GM19438 (cell line): ENCODE data around the gene FTO.

Source experiments
- ATAC-seq: cut with Tn5 transposase; IDR thresholded peaks from one replicate; pipeline ENCODE4 v1.9.1; 2021; ENCODE audit warnings: low read depth; ENCODE audit not compliant: unreplicated experiment

The FTO gene

GRCh38 chr16:53707671-53708070, 3.7 kb downstream of the FTO start:
- no peak for ATAC-seq

GRCh38 chr16:53708490-53708889, 4.5 kb downstream of the FTO start:
- ATAC-seq = no peak

GRCh38 chr16:53711390-53711789, 7.4 kb downstream of the FTO start:
- ATAC-seq = no peak

GRCh38 chr16:53712065-53712464, 8.1 kb downstream of the FTO start:
- no peak for ATAC-seq

GRCh38 chr16:53713403-53714204, 9.6 kb downstream of the FTO start:
- no peak for ATAC-seq

GRCh38 chr16:53714205-53715022, 10.5 kb downstream of the FTO start:
- ATAC-seq = no peak

GRCh38 chr16:53715023-53715384, 11.0 kb downstream of the FTO start:
- no peak for ATAC-seq

GRCh38 chr16:53717577-53717976, 13.6 kb downstream of the FTO start:
- no peak for ATAC-seq

- ATAC-seq = no peak
Observed at GRCh38 chr16:53721017-53721416, 17.1 kb downstream of the FTO start.

GRCh38 chr16:53726625-53727024, 22.7 kb downstream of the FTO start:
- ATAC-seq = no peak

- ATAC-seq = no peak
Observed at GRCh38 chr16:53730693-53731092, 26.7 kb downstream of the FTO start.

- ATAC-seq = no peak
Observed at GRCh38 chr16:53732296-53732929, 28.5 kb downstream of the FTO start.

GRCh38 chr16:53734908-53735307, 31.0 kb downstream of the FTO start:
- ATAC-seq = no peak

- no peak for ATAC-seq
Observed at GRCh38 chr16:53736297-53736696, 32.3 kb downstream of the FTO start.

- ATAC-seq = no peak
Observed at GRCh38 chr16:53737552-53737951, 33.6 kb downstream of the FTO start.

GRCh38 chr16:53740476-53740875, 36.5 kb downstream of the FTO start:
- no peak for ATAC-seq

GRCh38 chr16:53740933-53741531, 37.1 kb downstream of the FTO start:
- no peak for ATAC-seq

- ATAC-seq = no peak
Observed at GRCh38 chr16:53741546-53741945, 37.6 kb downstream of the FTO start.

- ATAC-seq = no peak
Observed at GRCh38 chr16:53743149-53743566, 39.2 kb downstream of the FTO start.

GRCh38 chr16:53744449-53744848, 40.5 kb downstream of the FTO start:
- ATAC-seq = no peak

GRCh38 chr16:53745086-53745485, 41.1 kb downstream of the FTO start:
- no peak for ATAC-seq
